Skeletal muscle satellite cell (primary cell): ENCODE data around the gene CD226.

Experiments used
- H3K27me3 ChIP-seq: 2 replicates; pipeline ENCODE4 v1.7.0; 2013; ENCODE audit warnings: low read length; ENCODE audit not compliant: control insufficient read depth, insufficient read depth
- H3K36me3 ChIP-seq: 2 replicates; pipeline ENCODE4 v1.7.0; 2013; ENCODE audit warnings: mild to moderate bottlenecking, control low read depth, low read length; ENCODE audit not compliant: insufficient read depth
- H3K4me1 ChIP-seq: 2 replicates; pipeline ENCODE4 v1.7.0; 2013; ENCODE audit warnings: low read length; ENCODE audit not compliant: control insufficient read depth, insufficient read depth
- H3K4me2 ChIP-seq: 2 replicates; pipeline ENCODE4 v1.7.0; 2013; ENCODE audit warnings: mild to moderate bottlenecking, low read length
- H3K4me3 ChIP-seq: 2 replicates; pipeline ENCODE4 v1.7.0; 2013; ENCODE audit warnings: low read length
- H3K9ac ChIP-seq: 2 replicates; pipeline ENCODE4 v1.7.0; 2013; ENCODE audit warnings: mild to moderate bottlenecking, low read depth, low read length, moderate library complexity
- H3K9me3 ChIP-seq: replicated peaks from 2 replicates; pipeline ENCODE4 v1.7.0; 2013; ENCODE audit warnings: mild to moderate bottlenecking, control low read depth, low read length

Gene CD226

DNA sequence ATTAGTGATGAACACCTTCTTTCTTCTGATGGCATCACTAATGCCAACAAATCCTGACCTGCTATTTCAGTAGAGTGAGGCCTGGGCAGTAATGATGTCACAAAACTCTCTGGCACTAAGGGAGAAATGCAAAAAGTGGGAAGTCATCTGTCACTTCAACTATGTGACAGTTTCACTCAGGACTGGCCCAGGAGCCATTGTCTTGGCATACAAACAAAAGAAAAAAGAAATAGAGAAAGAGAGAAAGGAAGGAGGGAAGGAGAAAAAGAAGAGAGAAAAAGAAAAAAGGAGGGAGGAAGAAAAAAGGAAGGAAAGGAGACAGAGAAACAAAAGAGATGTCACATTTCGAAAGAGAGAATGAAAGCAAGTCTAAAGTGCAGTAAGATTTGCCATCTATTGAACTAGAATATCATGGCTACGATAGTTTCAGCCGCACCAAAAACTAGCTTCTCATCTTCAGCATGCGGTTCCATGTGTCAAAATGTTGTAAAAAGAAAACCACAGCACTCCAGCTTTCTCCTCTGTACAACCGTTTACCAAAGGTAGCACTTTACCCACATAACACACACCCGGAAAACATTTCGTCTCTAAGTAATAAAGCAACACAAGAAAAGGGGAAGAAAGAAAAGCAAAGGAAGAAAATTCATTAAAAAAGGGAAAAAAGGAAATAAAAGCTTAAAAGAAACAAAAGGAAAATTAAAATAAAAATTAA, 50.1 kb downstream of the CD226 start:
- Histone ChIP-seq H3K27me3 (no peaks in the 10 kb centered on the region), H3K4me3 (no peak overlapping the region), H3K36me3 (no peaks in the 10 kb centered on the region), H3K4me1 (no peaks in the 10 kb centered on the region), H3K9ac (no peak overlapping the region), H3K4me2 (no peak overlapping the region), H3K9me3 (no peaks in the 10 kb centered on the region)

DNA sequence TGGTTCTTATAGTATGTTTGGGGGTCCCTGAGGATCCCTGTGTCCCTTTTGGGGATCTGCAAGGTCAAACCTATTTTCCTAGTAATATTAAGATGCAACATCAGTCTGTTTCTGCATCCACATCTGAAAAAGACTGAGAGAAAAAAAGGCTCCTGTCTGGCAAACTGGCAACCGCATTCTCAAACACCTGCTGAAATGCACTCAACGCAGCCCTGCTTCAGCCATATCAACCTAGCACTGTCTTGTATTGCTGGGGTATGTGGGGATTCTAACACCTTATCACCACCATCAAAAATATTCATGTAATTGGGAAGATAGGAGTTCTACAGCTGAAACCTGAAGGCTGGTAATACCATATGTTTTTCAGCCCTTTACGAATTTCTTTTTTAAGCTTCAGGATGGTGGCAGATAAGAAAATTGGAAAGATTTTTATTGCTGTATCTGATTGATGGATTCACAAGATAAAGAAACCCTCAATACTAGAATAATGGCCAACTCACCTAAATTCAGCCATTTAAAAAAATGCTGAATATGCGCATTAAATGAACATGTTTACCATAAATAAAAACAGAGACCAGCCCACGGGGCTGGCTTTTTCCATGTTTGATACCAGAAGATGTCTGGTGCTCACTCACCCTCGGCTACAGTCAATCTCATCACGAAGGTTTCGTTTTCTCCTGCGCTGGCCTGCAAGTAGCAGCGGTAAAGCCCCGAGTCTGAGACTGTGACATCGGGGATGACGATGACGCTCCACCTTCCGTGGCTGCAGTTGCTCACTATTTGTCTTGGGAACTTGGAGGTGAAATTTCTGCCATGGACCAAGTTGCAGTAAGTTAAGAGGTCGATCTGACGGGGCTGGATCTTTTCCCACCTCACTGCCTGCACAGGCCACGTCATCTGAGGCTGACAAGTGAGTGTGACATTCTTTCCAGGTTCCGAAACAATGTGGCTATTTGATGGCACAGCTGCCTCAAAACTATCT, 52.3 kb downstream of the CD226 start:
- Histone ChIP-seq H3K4me3 (no peak overlapping the region), H3K36me3 (no peaks in the 10 kb centered on the region), H3K9ac (no peak overlapping the region), H3K4me1 (no peaks in the 10 kb centered on the region), H3K27me3 (no peaks in the 10 kb centered on the region), H3K4me2 (no peak overlapping the region), H3K9me3 (no peaks in the 10 kb centered on the region)

DNA sequence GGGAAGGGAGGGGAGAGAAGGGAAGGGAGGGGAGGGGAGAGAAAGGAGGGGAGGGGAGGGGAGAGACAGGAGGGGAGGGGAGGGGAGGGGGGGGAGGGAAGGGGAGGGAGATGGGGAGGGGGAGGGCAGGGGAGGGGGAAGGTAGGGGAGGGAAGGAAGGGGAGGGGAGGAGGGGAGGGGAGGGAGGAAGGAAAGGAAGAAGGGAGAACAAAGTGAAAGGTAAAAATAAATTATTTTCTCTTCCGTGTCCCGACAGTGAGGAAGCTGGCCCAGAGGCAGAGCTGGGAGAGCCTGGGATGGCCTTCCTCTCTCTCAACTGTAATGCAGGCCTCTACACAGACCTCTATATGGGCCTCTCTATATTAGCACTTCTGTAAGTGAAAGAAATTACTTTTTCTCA, 53.2 kb downstream of the CD226 start:
- no peaks in the 10 kb centered on the region for H3K27me3 ChIP-seq
- no peaks in the 10 kb centered on the region for H3K4me1 ChIP-seq
- H3K9me3 ChIP-seq, result no peaks in the 10 kb centered on the region
- H3K36me3 ChIP-seq, result no peaks in the 10 kb centered on the region
- no peak overlapping the region for H3K9ac ChIP-seq
- no peak overlapping the region for H3K4me3 ChIP-seq
- no peak overlapping the region for H3K4me2 ChIP-seq

DNA sequence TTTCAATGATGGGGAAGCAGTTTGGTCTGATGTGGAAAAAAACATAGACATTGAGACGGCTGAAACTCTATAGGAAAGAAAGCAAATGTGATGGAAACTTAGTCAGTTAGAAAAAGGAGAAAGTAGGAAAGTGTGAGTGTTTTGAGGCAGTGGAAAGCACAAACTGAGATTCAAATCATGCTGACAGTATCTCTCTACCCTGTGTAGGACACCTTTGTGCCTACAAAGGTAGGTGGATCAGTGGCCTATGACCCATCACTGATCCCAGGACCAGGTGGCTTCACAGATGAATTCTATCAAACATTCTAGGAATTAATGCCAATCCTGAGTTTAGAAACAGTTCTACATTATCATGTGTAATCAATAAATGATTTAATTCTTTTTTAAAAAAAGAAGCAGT, 57.1 kb downstream of the CD226 start:
- Histone ChIP-seq H3K9me3 (no peaks in the 10 kb centered on the region), H3K9ac (no peak overlapping the region), H3K27me3 (no peaks in the 10 kb centered on the region), H3K36me3 (no peaks in the 10 kb centered on the region), H3K4me2 (no peak overlapping the region), H3K4me1 (no peaks in the 10 kb centered on the region), H3K4me3 (no peak overlapping the region)

DNA sequence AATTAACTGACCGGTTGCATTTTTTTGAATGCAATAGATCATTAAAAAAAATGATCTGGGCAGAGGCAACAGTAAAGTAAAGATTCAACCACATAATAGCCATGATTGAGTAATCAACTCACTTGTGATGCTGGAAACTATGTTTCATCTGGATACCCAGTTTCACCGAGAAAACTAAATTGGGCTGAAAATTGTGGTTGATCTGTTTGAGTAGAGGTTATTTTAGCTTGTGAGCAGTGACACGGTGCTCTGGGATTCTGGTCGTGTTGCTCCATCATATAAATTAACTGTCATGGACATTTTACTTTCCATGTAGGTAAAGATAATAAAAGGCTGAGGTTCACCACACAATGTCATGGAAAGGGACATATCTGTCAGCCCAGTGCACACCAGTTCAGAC, 58.7 kb downstream of the CD226 start:
- Histone ChIP-seq H3K36me3 (no peaks in the 10 kb centered on the region), H3K4me1 (no peaks in the 10 kb centered on the region)

DNA sequence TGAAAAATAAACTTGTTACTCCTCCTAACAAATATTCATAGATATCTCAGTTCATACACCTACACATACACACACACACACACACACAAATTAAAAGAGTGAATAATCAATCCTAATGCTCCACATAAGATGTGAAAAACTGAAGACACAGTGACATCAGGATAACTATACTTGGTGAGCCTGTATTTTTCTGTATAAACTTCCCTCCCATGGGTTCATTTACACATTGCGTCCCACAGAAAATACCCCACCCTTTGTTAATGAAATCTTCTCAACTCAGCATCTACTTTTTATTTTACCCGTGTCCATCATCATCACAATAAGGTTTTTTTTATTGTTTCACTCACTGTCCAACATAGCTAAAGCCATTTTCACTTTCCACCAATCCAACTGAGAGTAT, 60.4 kb downstream of the CD226 start:
- Histone ChIP-seq H3K36me3 (no peaks in the 10 kb centered on the region), H3K9me3 (no peaks in the 10 kb centered on the region), H3K4me1 (no peaks in the 10 kb centered on the region), H3K4me3 (no peak overlapping the region), H3K27me3 (no peaks in the 10 kb centered on the region), H3K9ac (no peak overlapping the region), H3K4me2 (no peak overlapping the region)

More for the DNA sequence above, 58.7 kb downstream of the CD226 start:
- Histone ChIP-seq H3K9me3 (no peaks in the 10 kb centered on the region), H3K9ac (no peak overlapping the region), H3K4me2 (no peak overlapping the region), H3K4me3 (no peak overlapping the region), H3K27me3 (no peaks in the 10 kb centered on the region)

DNA sequence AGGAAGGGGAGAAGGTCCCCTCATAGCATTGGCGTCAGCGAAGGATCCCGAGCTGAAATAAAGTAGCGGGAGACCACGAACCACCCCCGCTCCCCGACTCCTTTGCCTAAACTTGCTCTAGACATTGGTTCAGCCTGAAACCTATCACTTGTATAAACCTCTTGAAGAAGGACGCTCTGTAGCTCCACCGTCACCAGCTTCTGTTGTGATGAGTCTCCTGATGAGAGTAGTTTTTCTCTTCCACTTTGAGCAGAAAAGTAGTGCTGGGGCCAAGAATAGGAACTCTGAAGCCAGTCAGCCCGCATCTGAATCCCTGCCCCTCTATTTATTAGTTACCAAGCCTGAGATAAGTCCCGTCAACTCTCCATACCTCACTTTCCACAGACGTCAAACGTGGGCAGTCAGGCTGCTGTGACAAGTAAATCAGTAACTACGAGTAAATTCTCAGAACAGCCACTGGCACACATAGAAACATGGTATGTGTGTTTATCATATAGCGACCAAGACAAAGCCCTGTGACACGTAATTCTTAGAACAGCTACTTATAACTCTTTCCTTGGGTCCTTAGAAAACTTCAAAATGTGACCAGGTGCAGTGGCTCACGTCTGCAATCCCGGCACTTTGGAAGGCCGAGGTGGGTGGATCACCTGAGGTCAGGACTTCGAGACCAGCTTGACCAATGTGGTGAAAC, 61.7 kb downstream of the CD226 start:
- Histone ChIP-seq H3K4me3 (no peak overlapping the region), H3K4me2 (no peak overlapping the region), H3K4me1 (no peaks in the 10 kb centered on the region), H3K27me3 (no peaks in the 10 kb centered on the region), H3K9me3 (no peaks in the 10 kb centered on the region), H3K9ac (no peak overlapping the region), H3K36me3 (no peaks in the 10 kb centered on the region)

DNA sequence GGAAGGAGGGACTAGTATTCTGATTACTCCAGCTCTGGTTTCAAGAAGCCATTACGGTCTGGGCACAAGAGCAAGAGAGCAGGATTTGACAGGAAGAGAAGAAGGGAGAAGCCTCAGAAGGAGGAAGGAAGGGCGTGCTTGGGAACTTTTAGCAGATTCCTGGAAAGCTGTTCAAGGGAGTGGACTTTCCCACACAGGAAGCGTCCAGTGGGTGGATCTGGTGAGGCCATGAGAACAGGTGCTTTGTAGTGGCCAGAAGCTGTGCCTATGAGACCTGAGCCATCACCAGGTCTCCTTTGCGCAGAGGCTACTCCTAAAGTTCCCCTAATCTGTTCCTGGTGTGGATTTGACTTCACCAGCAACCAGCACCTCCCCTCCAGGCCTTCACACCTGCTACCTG, 62.3 kb downstream of the CD226 start:
- Histone ChIP-seq H3K27me3 (no peaks in the 10 kb centered on the region), H3K9me3 (no peaks in the 10 kb centered on the region), H3K4me2 (no peak overlapping the region), H3K4me1 (no peaks in the 10 kb centered on the region), H3K4me3 (no peak overlapping the region), H3K36me3 (no peaks in the 10 kb centered on the region), H3K9ac (no peak overlapping the region)

DNA sequence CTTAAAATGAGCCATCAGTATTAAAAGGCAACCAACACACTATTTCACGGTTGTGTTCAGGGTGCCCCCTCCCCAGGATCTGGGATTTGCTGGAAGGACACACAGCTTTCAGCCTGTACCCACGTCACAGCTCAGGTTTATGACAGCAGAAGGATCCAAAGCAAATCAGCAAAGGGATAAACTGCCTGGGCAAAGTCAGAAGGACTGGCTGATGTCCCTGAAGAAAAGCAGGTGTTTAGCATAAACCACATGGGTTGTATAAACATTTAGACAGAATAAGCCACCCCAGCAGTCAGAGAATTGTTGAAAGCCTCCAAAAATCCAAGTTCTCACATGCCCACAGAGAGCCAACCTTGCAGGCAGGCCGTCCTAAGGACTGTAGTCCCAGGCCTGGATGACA, 63.9 kb downstream of the CD226 start:
- H3K27me3 ChIP-seq, result no peaks in the 10 kb centered on the region
- no peak overlapping the region for H3K4me2 ChIP-seq
- H3K9me3 ChIP-seq, result no peaks in the 10 kb centered on the region
- no peak overlapping the region for H3K4me3 ChIP-seq
- H3K4me1 ChIP-seq, result no peaks in the 10 kb centered on the region
- no peak overlapping the region for H3K9ac ChIP-seq
- H3K36me3 ChIP-seq, result no peaks in the 10 kb centered on the region

DNA sequence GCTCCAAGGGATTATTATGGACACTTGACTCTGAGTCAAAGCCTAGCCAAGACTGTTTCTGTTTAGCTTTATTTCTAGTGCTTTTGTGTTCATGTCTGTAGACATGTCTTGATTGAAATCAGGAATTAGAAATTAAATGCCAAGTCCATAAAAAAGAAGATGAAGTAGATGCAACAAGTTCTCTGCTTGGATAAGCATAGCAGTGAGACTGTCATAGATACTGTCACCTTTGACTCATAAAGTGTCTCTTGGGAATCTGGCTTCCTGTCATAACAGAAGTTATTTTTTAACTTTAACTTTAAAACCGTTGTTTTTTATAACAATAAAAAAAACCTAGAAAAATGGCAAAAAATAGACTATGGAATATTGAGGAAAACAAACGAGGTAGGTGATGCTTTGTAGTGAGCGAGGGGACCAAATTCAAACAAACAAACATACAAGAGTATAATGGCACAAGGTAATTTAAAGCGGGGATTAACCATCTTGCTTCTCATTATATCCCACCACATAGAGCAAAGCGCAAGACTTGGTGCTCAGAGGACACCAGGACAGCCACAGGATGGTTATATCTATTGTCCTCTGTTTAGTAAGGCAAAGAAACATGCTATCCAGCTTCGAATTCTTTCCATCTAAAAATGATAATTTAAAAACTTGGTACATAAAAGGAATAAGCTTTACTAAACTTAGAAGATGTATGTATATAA, 64.6 kb downstream of the CD226 start:
- Histone ChIP-seq H3K9ac (no peak overlapping the region), H3K4me1 (no peaks in the 10 kb centered on the region)

DNA sequence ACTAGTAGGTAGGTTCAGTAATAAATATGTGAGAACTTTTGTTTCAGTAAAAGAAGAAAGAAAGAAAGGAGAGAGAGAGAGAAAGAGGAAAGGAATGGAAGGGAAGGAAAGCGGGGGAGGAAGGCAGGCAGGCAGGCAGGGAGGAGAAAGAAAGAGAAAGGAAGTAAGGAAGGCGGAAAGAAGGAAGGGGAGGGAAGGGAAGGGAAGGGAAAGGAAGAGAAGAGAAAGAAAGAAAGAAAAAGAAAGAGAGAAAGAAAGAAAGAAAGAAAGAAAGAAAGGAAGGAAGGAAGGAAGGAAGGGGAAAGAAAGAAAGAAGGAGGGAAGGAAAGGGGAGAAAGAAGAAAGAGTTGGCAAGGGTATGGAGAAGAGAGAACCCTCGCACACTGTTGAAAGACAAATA, 67.6 kb downstream of the CD226 start:
- Histone ChIP-seq H3K4me3 (no peak overlapping the region), H3K36me3 (no peaks in the 10 kb centered on the region), H3K27me3 (no peaks in the 10 kb centered on the region), H3K9ac (no peak overlapping the region), H3K4me2 (no peak overlapping the region), H3K4me1 (no peaks in the 10 kb centered on the region), H3K9me3 (no peaks in the 10 kb centered on the region)

More for the DNA sequence above, 64.6 kb downstream of the CD226 start:
- H3K4me2 ChIP-seq, result no peak overlapping the region
- no peak overlapping the region for H3K4me3 ChIP-seq
- no peaks in the 10 kb centered on the region for H3K36me3 ChIP-seq
- no peaks in the 10 kb centered on the region for H3K27me3 ChIP-seq
- no peaks in the 10 kb centered on the region for H3K9me3 ChIP-seq
